GM19372 (cell line): Measurements from ENCODE around the gene MAPK9.

Experiments used
- ATAC-seq: cut with Tn5 transposase; IDR thresholded peaks from one replicate; pipeline ENCODE4 v1.9.1; 2021; ENCODE audit warnings: mild to moderate bottlenecking, low read depth, moderate library complexity; ENCODE audit not compliant: unreplicated experiment

The MAPK9 gene

GRCh38 chr5:180297587-180298282 lies 5.9 kb upstream of the MAPK9 start:
- ATAC-seq, result no peak

- no peak for ATAC-seq
Observed at GRCh38 chr5:180296771-180297170, 4.9 kb upstream of the MAPK9 start.

DNA sequence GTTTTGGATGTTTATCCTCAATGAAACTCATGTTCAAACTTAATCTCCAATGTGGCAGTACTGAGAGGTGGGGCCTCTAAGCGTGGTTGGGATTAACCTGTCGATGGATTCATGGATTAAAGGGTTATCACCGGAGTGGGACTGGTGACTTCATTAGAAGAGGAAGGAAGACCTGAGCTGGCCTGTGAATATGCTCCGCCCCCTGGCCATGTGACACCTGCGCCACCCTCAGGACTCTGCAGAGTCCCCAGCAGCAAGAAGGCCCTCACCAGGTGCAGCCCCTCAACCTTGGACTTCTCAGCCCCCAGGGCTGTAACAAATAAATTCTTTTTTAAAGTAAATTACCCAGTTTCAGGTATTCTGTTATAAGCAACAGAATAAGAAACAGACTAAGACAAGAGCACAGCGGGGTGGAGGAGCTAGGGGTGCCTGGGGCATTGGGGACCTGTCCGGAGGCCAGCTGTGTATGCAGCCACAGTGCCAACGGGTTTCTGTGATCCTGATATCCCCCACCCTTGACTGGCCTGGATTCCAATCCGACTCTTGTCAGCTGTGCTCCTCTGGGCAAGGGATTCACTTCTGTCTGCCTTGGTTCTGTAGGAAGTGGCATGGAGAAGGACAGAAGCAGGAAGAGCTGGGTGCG lies 3.2 kb upstream of the MAPK9 start:
- no peak for ATAC-seq

GRCh38 chr5:180294411-180294810 lies 2.5 kb upstream of the MAPK9 start:
- no peak for ATAC-seq

DNA sequence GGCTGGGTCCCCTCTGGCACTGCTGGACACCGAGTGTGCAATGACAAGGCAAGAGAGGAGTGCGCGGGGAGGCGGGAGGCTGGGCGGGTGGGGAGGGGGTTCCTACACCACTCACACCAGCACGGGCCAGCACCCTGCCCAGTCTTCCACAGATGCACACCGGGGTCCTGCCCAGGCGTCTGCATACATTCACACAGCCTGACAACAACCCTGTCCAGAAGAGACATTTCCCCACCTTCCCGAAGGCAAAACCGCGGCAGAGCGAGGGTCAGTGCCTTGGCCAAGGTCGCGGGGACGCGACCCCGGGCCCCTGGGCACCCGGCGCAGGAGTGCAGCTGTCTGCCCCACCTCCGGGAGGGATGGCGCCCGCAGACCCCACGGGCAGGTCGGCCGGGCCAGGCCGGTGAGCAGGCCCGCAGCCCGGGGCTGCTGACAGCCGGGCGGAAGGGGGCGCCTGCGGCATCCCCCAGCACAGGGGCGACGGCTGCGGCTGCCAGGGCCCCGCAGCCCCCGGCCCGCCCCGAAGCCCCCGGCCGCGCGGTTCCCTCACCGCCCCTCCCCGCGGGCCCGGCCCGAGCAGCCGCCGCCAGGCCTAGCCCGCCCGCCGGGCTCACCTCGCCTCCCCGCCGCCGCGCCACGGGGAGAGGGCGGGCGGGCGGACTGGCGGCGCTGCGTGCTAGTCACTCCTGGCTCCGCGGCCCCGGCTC lies 496 bp downstream of the MAPK9 start:
- peak; percentile 27 for ATAC-seq

DNA sequence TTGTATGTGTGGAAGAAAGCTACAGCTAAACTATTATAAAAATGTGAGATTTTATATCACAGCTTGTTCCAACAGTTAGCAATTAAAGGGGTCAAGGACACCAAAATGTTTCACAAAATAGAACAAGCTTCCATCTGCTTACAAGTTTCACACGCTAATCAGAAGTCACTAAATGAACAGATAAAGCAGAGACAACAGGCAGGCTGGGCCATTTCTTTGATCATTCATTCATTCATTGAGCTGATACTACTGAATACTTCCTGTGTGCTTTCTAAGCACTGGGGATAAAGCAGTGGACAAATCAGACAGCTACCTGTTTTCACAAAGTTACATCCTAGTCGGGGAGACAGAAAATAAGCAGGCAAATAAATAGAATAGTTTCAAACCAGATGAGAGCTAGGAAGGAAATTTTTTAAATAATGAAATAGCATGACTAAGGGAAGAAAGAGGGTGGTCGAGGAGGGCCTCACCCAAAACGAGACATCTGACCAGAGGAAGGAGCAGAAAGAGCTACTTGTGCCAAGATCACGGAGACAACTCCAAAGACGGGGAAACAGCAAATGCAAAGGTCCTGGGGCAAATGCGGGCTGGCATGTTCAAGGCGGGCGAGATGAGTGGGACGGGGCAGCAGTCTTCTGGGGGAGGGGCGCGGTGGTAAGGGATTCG lies 1.2 kb downstream of the MAPK9 start:
- no peak for ATAC-seq

- ATAC-seq, result no peak
Observed at GRCh38 chr5:180289966-180290365, 1.9 kb downstream of the MAPK9 start.

DNA sequence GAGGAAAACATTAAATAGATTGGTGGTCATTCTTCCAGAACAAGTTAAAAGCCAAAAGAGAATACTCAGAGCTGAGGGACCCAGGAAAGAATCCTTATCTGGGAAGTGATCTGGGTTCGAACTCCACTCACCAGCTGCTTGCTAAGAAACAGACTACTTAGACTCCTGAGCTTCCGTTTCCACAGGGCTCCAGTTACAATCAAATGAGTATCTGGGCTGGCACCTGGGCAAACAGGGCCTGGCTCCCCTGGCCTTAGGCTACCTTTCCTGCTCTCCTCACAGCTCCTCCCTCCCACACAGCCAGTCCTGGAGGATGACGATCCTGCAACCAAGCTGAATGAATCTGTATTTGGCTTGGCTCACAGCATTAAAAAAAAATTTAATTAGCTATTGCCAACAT lies 2.5 kb downstream of the MAPK9 start:
- ATAC-seq, result no peak

DNA sequence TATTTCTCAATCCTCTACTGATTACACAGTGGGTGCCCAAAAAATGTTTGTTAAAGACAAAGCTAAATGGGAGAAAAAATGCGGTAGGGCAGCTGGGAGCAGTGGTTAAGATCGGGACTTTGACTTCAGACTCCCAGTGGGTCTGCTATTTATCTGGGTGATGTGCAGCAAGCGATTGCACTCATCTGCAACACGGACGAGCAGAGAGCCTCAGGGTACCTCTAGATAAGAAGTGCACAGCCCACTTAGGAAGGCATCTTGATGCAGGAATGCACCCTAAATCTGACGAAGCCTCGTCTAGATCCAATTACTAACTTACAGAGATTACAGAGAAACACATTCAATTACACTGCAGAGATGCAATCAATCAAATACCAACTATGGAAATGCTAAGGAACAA lies 4.0 kb downstream of the MAPK9 start:
- no peak for ATAC-seq

DNA sequence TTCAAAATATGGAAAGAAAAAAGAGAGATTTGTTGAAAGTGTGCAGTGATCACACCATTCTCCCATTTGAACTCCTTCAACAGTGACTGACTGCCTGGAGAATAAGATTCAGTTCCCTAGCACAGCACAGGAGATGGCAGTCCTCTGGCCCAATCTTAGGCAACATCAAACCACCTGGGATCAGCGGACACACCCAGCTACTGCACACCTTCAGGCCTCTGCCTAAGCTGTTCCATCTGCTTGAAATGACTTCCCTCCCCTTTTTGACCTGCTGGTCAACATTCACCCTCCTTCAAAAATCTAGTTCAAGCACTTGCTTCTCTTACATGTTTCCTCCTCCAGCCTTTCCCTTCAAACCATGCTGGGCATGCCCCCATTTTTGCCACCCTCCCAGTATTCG lies 4.5 kb downstream of the MAPK9 start:
- ATAC-seq, result no peak

- ATAC-seq, result no peak
Observed at GRCh38 chr5:180284149-180284548, 7.7 kb downstream of the MAPK9 start.

GRCh38 chr5:180283026-180283615 lies 8.8 kb downstream of the MAPK9 start:
- ATAC-seq, result no peak

DNA sequence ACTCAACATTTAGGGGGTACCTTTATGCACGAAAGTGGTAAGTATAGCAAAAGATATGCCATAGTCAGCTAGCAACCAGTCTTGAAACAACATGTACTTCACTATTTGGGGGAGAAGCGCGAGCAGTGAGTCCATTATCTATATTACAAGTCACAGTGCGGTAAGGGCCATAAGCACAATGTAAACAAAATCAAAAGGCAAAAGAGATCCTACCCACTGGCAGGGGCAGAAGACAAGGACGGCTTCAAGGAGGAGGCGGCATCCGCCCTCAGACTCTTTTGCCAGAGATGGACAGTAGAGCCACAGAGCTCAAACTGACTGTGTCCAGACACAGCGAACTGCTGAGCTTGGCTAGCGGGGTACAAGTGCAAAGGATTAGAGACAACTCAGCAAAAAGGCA lies 9.6 kb downstream of the MAPK9 start:
- no peak for ATAC-seq

DNA sequence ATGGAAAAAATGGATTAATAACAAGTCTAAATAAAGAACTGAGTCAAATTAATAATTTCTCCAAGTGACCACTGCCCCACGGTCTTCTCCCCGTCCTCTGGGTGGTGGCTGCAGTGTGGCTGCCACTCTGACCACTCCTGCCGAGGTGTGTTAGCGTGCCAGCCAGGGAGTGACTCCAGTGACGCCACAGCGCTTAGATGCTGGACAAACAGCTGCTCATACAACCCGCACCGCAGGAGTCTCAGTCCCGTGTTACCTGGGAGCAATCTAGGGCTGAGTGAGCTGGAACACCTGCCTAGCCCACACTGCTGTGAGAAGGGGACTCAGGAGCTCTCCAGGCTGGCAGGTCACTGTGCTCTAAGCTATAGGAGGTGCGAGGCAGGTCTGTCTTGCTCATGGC lies 10.2 kb downstream of the MAPK9 start:
- ATAC-seq, result no peak

GRCh38 chr5:180274695-180275094 lies 17.2 kb downstream of the MAPK9 start:
- ATAC-seq, result no peak

DNA sequence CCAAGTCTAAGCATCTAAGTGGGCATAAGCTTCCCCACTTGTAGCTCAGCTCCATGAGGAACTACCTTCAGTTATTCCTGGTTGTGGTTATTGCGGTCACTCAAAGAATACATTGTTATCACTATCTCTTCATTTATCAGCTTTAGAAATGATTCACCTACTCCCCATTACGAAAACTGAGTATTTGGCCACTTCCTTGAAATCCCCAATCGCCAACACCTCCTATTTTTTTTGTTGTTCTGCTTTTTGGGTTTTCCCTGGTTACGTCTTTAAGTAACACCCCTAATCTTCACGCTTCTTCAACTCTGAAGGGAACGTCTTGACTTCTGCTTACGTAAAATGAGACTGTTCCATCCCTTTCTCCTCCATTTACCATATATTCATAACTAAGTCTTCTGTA lies 20.7 kb downstream of the MAPK9 start:
- no peak for ATAC-seq

DNA sequence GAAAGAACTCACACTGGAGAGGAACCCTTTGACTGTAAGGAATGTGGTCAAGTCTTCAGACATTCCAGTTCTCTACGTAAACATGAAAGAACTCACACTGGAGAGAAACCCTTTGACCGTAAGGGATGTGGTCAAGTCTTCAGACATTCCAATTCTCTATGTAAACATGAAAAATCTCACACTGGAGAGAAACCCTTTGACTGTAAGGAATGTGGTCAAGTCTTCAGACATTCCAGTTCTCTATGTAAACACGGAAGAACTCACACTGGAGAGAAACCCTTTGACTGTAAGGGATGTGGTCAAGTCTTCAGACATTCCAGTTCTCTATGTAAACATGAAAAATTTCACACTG lies 32.6 kb downstream of the MAPK9 start:
- ATAC-seq, result no peak

DNA sequence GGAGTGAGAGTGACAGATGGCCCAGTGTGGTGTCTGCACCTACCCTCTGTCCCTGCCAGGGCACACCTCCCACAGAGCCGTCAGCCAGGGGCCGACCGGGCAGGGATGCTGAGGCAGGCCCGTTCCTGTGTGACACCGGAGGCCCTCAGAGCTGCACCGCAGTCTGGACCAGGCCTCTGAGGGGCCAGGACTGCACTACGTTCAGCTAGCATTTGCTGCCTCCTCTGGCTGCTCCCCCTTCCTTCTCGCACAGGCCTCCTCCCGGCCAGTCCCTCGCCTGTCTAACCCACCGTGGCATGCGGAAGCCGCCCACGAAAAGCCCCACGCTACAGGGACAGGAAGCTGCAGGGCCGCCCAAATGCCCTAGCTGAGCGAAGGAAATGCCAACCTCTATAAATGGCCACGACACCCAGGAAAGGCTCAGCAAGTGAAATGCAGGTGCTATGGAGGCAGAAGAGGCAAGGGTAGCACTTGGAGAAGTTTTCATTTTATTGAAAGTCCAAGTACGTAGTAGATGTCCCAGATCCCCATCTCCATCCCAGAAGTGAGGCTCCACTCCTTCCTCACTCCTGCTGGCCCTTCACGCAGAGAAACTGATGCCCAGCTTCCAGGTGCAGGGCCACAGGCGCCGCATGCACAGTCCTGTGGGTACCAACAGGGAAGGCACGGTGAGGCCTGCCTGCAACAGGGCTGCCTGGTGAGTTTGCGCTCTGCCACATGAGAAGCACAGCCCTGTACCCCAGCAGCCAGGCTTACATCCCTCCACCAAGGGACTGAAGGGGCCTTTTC lies 38.7 kb downstream of the MAPK9 start:
- no peak for ATAC-seq

DNA sequence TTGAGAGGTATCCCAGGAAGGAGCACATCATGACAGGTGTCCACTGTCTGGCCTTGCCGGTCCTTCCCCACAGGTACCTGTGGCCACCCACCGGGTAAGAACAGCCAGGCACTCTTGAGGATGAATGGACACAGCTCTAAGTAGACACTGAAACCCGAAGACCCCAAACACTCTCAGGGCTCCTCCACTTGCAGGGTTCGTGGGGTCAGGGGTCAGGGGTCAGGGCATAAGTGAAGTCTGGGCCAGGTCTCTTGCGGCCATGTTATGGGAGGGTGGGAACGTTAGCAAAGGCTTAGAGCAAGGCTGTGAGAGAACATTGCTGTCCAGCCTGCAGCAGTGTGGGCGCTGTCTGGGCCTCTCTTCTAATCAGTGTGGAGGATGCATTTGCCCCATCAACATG lies 40.0 kb downstream of the MAPK9 start:
- ATAC-seq, result no peak

DNA sequence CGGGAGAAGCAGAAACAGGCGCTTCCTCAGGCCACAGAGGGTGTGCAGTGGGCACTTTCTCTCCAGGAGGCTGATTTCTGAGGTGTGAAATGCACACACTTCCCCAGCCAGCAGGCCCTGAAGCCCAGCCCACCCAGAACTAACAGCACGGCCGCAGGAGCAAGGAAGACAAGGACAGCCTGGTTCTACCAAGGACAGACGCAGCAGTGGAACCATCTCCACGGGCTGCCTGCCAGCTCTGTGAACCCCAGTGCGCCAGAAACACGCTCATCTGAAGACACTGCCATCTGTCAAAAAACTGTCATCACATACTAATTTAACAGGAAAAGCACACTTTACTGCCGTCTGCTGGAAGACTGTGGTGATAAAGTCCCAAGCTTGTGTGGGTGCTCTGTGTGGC lies 40.7 kb downstream of the MAPK9 start:
- no peak for ATAC-seq
